Thymus (tissue), 11 donors: ENCODE results near the gene BAG2. TPM values are rescaled to one million over a fixed set of nuclear protein-coding genes. Genes with fewer than 3 reads are reported as not detected.

Experiments
- DNase-seq, 9 donors: peaks; one replicate each; pipeline ENCODE4 v3.0.0-alpha.2; 2013; ENCODE audit warnings: low spot score in 9 of 9, low read depth in 6 of 9, missing footprints in 1 of 9
- H3K27ac ChIP-seq, 2 donors: one replicate each; pipeline ENCODE4 v1.5.1; 2013; ENCODE audit warnings: control low read depth in 1 of 2, low read depth in 1 of 2, low read length in 1 of 2, mild to moderate bottlenecking in 1 of 2, moderate library complexity in 1 of 2
- H3K27me3 ChIP-seq, 2 donors: one replicate each; pipeline ENCODE4 v1.5.1; 2013; ENCODE audit warnings: low read length in 1 of 2; ENCODE audit not compliant: control insufficient read depth in 2 of 2, insufficient read depth in 1 of 2
- H3K36me3 ChIP-seq, 2 donors: one replicate each; pipeline ENCODE4 v1.5.1; 2013; ENCODE audit warnings: low read length in 1 of 2, mild to moderate bottlenecking in 1 of 2, moderate library complexity in 1 of 2; ENCODE audit not compliant: control insufficient read depth in 2 of 2, insufficient read depth in 2 of 2
- H3K4me1 ChIP-seq, 2 donors: one replicate each; pipeline ENCODE4 v1.5.1; 2013; ENCODE audit warnings: low read length in 2 of 2; ENCODE audit not compliant: control insufficient read depth in 2 of 2, insufficient read depth in 2 of 2
- H3K4me3 ChIP-seq, 2 donors: one replicate each; pipeline ENCODE4 v1.5.1; 2013; ENCODE audit warnings: low read length in 2 of 2, control low read depth in 1 of 2, mild to moderate bottlenecking in 1 of 2
- H3K9me3 ChIP-seq, 2 donors: one replicate each; pipeline ENCODE4 v1.5.1; 2013; ENCODE audit warnings: low read length in 1 of 2, mild to moderate bottlenecking in 1 of 2; ENCODE audit not compliant: control insufficient read depth in 2 of 2, insufficient read depth in 1 of 2
- WGBS: extraction: QIAGEN DNeasy Blood & Tissue Kit; methylation state at CpG from one replicate; pipeline ENCODE4 v1.1.7; 2013; 5-methylcytosine and 5-hydroxymethylcytosine counted together
- polyA plus RNA-seq: library from polyadenylated mRNA; stranded (reverse); fragments of 200-250 nt; gene quantifications from one replicate; pipeline ENCODE4 v1.2.3, GENCODE V29; 2013
- total RNA-seq: library from RNA; stranded (reverse); fragments of 120-200 nt; gene quantifications from one replicate; pipeline ENCODE4 v1.2.4, GENCODE V29; 2013
- donor health status: healthy.

BAG2 gene
- total and polyA plus RNA-seq, 2 donors: 2.1 to 2.4 TPM

DNA sequence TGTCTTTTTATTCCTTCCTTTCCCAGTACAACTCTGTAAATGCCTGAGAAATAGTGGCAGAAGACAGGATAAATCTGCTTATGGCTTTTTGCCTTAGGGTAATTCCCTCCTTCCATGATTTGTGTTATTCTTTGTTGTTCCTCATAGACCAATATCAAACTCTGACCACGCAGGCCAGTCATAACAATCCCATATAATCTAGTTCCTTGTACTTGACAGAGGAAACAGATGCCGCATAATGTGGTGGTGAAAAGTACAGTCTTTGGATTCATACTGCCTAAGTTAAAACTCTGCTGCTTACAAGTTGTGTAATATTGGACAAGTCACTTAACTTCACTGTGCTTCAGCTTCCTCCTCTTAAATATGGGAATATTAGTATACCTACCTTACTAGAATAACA lies 8.2 kb upstream of the BAG2 start:
- WGBS: 96% methylated on average over 2 of the region's 2 CpGs
- Histone ChIP-seq H3K36me3 (peaks cover 0 to 13% of the 10 kb centered on the region in 2 donors), H3K27ac (no peak overlapping the region), H3K4me3 (no peak overlapping the region), H3K27me3 (no peaks in the 10 kb centered on the region), H3K9me3 (no peaks in the 10 kb centered on the region), H3K4me1 (no peaks in the 10 kb centered on the region)
- DNase-seq: no peak

DNA sequence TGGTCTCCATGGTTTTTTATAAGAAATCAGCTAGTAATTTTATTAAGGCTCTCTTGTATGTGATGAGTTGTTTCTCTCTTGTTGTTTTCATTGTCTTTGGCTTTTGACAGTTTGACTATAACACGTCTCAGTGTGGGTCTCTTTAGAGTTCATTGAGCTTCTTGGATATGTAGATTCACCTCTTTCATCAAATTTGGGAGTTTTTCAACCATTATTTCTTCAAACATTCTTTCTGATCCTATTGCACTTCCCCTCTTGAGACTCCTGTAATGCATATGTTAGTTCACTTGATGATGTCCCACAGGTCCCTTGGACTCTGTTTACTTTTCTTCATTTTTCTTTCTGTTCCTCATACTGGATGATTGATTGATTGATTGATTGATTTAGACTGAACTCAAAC lies 7.0 kb upstream of the BAG2 start:
- H3K36me3 ChIP-seq: peaks cover 0 to 13% of the 10 kb centered on the region in 2 donors
- no peak for DNase-seq
- no peaks in the 10 kb centered on the region for H3K4me1 ChIP-seq
- no peak overlapping the region for H3K4me3 ChIP-seq
- H3K27me3 ChIP-seq: no peaks in the 10 kb centered on the region
- no peak overlapping the region for H3K27ac ChIP-seq
- WGBS: 97% methylated on average over 1 of the region's 1 CpG
- no peaks in the 10 kb centered on the region for H3K9me3 ChIP-seq

DNA sequence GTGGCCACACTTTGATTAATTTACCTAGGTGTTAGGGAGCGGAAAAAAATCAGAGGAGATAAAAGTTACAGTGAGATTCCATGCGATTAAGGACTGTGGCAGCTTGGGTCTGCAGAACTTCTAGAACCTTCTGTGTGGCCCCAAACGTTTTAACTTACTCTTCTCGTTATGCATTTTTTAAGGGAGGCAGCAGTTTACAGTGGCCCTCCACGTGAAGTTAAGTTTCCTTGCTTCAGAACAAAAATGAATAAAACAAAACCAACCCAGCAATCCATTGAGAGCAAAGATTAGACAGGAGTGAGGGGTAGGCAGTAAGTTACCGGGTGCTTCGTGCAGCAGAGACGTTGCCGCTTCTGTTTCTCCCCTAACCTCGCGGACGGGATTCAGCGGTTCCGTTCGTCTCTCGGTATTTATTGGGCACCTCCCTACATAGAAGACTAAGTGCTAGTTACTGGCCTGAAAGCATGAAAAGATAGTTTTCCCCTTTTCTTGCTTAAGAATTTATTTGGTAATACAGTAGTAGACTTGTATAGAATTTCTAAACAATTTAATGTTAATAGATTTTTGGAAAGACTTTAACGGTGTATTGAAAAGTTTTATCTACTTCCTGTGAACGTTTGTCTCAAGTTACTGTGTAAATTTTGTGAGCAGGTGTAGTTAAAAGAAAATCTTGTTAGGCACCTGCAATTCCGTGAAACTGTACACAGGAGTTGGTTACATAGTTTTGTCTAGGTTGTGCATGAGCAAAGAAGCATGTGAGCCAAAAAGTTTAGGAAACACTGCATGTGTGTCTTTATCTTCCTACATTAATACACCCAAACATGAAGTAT lies 1.1 kb downstream of the BAG2 start:
- 15% methylated on average over 19 of the region's 19 CpGs for WGBS
- peak overlapping the region; percentile 52 to 77 for H3K27ac ChIP-seq
- peaks cover 0 to 13% of the 10 kb centered on the region in 2 donors for H3K4me1 ChIP-seq
- H3K27me3 ChIP-seq: no peaks in the 10 kb centered on the region
- DNase-seq: peak; percentile 13 to 68 (median 45)
- H3K36me3 ChIP-seq: no peaks in the 10 kb centered on the region
- H3K9me3 ChIP-seq: no peaks in the 10 kb centered on the region
- H3K4me3 ChIP-seq: peak overlapping the region; percentile 69 to 83

DNA sequence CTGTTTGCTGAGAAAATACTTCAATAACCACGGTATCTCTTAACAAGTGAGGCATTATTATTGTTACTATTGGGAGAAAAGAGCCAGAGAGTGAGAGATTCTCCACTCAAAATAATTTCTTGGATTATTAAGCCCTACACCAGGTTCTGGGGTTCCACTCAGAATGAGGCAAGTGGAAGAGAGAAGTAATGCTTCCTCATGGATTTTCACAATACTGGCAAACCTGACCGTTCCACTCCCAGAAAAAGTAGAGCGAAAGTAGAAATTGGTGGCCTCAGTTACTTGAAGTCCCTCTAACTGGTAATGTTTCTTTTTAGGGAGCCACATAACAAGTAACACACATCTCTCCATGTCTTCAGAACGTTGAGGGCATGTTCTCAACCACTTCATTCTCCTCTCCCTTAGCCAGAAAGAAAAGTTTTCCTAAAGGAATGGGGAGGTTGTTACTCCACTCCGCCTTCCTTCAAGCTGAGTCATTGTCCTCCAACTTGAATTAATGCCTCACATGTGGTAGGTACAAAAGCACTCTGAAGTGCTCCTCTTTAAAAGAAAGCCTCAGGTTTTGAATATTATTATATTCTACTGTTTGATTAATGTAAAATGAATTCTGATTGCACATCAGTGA lies 1.9 kb downstream of the BAG2 start:
- H3K27ac ChIP-seq: peak overlapping the region in 1 of 2 donors; percentile 77
- peaks cover 0 to 13% of the 10 kb centered on the region in 2 donors for H3K4me1 ChIP-seq
- 85% methylated on average over 5 of the region's 5 CpGs for WGBS
- H3K36me3 ChIP-seq: no peaks in the 10 kb centered on the region
- H3K4me3 ChIP-seq: peak overlapping the region in 1 of 2 donors; percentile 83
- peak in 2 of 9 donors; percentile 7 to 12 for DNase-seq
- H3K27me3 ChIP-seq: no peaks in the 10 kb centered on the region
- H3K9me3 ChIP-seq: no peaks in the 10 kb centered on the region

DNA sequence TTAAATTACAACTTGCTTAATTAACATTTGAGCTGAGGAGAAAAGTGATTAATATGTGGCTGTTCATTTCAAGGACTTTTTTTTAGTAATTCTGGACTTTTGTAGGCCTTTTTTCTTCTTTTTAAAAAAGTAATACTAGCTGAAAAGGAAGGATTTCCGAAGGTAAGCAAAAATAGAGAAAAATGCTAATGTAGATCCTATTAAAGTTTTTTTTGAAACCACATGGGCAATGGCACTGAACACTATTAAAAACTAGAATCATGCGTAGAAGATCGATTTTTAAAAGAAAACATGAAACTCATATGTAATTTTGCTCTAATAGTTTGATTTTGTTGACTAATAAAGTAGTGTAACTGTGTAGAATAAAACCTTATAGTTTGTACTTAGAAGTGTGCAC lies 2.4 kb downstream of the BAG2 start:
- Histone ChIP-seq H3K4me1 (peaks cover 0 to 13% of the 10 kb centered on the region in 2 donors), H3K4me3 (no peak overlapping the region), H3K27ac (no peak overlapping the region), H3K27me3 (no peaks in the 10 kb centered on the region), H3K36me3 (no peaks in the 10 kb centered on the region), H3K9me3 (no peaks in the 10 kb centered on the region)
- DNase-seq: no peak
- 99% methylated on average over 3 of the region's 3 CpGs for WGBS

DNA sequence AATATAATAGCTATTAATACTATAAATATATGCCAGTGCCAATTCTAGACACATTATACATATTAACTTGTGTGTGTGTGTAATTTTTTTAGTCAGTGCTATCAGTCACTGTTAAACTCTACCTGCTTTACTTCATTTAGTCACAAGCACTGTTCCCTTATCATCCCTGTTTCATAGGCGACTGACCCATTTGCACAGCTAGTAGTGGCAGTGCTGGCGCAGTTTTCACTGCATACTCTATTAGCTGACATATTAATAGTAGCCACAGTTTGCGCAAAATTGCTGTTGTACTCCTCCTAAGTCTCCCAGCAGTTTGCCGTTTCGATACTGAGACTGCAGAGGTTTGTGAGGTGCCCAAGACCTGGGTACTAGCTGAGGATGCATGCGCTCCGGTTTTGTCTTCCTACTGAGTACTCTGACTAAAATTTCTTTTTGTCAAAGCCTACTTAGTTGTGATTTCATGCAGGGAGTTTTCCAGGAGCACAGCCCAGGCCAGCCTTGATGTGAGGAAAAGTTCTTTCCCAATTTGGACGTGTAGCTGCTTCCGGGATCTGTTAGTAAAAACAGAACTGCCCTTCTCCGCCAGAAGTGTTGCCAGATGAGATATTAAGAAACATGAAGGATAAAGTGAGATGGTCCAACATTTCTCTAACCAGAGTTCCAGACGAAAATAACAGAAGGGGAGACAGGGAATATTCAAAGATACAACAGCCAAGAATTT lies 5.6 kb downstream of the BAG2 start:
- DNase-seq: no peak
- no peak overlapping the region for H3K4me3 ChIP-seq
- H3K27me3 ChIP-seq: no peaks in the 10 kb centered on the region
- no peak overlapping the region for H3K27ac ChIP-seq
- no peaks in the 10 kb centered on the region for H3K9me3 ChIP-seq
- H3K36me3 ChIP-seq: peaks cover 0 to 4% of the 10 kb centered on the region in 2 donors
- 98% methylated on average over 11 of the region's 11 CpGs for WGBS
- peaks cover 0 to 6% of the 10 kb centered on the region in 2 donors for H3K4me1 ChIP-seq

DNA sequence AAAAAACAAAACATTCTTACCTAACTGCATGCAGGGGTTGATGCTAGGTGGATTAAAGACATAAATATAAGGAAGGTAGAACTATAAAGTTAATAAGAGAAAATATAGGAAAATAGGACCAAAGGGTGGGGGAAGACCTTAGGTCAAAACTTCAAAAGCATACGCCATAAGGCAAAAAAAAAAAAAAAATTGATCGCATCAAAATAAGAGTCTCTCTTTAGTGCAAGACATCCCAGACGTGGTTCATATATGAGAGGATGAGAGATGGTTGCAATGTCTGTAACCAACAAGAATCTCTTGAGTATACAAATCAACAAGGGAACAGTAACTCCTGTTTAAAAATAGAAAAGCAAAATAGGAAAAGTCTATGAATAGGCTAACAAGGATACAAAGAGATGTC lies 8.5 kb downstream of the BAG2 start:
- no peak for DNase-seq
- WGBS: over 99% methylated on average over 3 of the region's 3 CpGs
- peaks cover 0 to 10% of the 10 kb centered on the region in 2 donors for H3K36me3 ChIP-seq
- no peaks in the 10 kb centered on the region for H3K4me1 ChIP-seq
- no peaks in the 10 kb centered on the region for H3K9me3 ChIP-seq
- no peaks in the 10 kb centered on the region for H3K27me3 ChIP-seq
- no peak overlapping the region for H3K4me3 ChIP-seq
- H3K27ac ChIP-seq: no peak overlapping the region

DNA sequence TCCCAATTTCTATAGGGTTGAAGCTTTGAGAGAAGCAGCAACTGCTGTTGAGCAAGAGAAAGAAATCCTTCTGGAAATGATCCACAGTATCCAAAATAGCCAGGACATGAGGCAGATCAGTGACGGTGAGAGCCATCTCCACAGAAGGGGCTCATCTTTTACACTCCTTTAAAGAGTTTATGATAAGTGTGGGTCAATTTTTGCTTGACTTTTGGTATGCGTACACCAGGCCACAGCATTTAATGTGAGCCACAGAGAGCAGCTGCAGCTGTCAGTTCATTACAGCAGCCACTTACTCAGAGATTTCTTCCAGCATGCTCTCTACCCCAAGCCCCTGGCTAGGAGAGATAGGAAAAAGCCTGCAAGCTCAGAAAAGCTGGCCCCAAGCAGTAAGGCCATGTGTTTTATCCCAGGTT lies 9.9 kb downstream of the BAG2 start:
- WGBS: 96% methylated on average over 2 of the region's 2 CpGs
- no peak overlapping the region for H3K4me3 ChIP-seq
- no peaks in the 10 kb centered on the region for H3K27me3 ChIP-seq
- DNase-seq: no peak
- no peaks in the 10 kb centered on the region for H3K9me3 ChIP-seq
- no peak overlapping the region for H3K27ac ChIP-seq
- peaks cover 0 to 10% of the 10 kb centered on the region in 2 donors for H3K36me3 ChIP-seq
- H3K4me1 ChIP-seq: no peaks in the 10 kb centered on the region

DNA sequence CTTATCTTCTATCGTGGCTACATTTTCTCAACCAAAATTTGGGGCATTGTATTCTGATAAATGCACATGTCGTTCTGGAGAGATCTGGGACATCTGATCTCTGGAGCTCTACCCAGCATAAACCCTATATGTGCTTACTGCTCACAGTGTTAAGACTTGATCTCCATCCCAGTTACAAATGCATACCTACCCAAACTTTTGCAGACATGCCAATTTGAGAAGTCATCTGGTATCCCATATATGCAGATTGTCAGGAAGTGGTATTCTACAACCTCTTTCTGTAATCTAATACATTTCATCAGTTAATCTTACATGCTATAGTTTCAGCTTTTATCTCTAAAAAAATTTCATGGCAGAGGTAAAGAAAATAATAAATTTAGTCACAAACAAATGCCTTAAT lies 11.2 kb downstream of the BAG2 start:
- Histone ChIP-seq H3K27me3 (no peaks in the 10 kb centered on the region), H3K4me3 (no peak overlapping the region), H3K36me3 (peaks cover 0 to 10% of the 10 kb centered on the region in 2 donors), H3K4me1 (no peaks in the 10 kb centered on the region), H3K27ac (no peak overlapping the region), H3K9me3 (no peaks in the 10 kb centered on the region)
- no peak for DNase-seq
- 97% methylated on average over 2 of the region's 2 CpGs for WGBS
